GM15510 (cell line): Measurements from ENCODE around the gene TTPAL.

Experiments used
- POLR2A ChIP-seq: IDR thresholded peaks from 3 replicates; pipeline ENCODE4 v1.6.1; 2011; ENCODE audit warnings: borderline replicate concordance; ENCODE audit not compliant: insufficient read length; ENCODE audit errors: extremely low read depth

TTPAL gene

DNA sequence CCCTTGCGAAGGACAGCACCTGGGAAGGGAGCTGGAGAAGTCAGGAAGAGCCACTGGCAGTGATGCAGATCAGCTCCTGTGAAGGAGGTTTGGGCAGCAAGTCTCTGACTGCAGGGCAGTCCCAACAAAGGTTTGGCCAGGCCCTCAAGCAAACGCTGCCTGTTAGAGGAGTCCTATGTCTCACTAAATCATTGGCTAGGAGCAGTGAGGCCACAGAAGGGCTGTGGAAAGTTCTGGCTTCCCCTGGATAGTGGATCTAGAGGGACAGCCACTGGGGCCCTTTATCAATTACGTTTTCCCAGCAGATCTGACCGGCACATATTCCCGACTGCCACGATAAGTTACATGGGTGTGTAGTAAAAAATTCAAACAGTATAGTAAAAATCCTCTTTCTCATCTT, 2.5 kb downstream of the TTPAL start:
- TF ChIP-seq POLR2A: no peak

DNA sequence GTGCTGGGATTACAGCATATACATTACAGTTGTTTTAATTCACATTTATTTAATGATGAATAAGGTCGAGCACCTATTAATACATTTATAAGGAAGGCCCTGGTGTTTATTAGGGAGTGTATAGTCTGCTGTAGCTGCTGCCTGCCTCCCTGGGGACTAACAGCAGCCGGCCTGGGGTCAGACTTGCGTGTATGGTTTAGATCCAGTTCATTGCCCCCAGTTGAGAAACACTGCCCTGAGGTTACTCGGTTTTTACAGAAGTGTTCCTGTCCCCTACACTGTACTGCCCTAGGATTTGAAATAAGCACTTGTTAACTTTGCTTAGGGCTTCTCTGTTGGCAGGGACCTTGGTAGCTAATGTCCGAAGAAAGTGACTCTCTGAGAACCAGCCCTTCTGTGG, 4.0 kb downstream of the TTPAL start:
- TF ChIP-seq POLR2A: no peak

DNA sequence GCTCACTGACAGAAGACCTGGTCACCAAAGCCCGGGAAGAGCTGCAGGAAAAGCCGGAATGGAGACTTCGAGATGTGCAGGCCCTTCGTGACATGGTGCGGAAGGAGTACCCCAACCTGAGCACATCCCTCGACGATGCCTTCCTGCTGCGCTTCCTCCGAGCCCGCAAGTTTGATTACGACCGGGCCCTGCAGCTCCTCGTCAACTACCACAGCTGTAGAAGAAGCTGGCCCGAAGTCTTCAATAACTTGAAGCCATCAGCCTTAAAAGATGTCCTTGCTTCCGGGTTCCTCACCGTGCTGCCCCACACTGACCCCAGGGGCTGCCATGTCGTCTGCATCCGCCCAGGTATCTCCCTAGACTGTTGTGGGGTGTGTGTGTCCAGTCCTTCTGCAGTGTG, 4.4 kb downstream of the TTPAL start:
- no peak for TF ChIP-seq POLR2A

DNA sequence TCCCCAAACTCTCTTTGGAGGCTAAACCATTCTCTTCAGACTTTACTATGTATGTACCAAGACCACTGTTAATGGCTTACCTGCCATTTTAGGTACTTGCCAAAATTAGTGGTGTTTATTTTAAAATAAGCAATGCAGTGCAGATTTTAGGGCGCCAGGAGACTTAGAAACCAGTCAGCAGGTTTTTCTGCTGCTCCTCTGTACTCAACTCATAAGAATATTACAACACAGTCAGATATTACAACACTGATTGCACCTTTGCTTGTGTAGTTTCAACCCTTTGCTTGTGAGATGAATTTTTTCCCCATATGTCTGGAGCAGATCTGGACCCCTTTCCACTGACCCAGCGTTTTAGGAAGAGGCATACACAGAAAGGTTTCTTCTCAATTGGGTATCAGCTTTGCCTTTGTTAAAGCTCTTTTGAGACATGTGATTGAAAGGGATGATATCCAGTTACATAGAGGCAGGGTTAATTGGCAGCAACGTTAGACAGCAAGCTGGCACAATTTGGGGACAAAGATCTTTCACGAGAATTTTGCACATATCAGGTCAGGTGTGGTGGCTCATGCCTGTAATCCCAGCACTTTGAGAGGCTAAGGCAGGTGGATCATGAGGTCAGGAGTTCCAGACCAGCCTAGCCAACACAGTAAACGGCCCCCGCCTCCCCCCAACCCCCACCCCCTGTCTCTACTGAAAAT, 6.2 kb downstream of the TTPAL start:
- no peak for TF ChIP-seq POLR2A

DNA sequence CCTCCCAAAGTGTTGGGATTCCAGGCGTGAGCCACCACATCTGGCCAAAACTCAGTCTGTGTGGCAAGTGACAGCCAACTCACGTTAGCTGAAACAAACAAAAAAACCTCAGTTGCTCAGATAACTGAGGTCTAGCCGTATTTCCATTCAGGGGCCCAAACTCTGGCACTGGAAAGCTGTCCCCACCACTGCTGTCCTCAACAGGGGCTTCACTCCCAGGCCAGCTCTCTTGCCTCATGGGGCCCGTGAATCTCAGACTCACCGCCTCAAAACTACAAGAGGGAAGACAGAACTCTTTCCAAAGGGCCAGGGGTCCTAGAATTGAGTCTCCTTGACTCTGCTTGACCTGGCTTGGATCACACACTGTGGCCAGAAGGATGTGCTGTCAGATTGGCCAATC, 7.4 kb downstream of the TTPAL start:
- TF ChIP-seq POLR2A: no peak

DNA sequence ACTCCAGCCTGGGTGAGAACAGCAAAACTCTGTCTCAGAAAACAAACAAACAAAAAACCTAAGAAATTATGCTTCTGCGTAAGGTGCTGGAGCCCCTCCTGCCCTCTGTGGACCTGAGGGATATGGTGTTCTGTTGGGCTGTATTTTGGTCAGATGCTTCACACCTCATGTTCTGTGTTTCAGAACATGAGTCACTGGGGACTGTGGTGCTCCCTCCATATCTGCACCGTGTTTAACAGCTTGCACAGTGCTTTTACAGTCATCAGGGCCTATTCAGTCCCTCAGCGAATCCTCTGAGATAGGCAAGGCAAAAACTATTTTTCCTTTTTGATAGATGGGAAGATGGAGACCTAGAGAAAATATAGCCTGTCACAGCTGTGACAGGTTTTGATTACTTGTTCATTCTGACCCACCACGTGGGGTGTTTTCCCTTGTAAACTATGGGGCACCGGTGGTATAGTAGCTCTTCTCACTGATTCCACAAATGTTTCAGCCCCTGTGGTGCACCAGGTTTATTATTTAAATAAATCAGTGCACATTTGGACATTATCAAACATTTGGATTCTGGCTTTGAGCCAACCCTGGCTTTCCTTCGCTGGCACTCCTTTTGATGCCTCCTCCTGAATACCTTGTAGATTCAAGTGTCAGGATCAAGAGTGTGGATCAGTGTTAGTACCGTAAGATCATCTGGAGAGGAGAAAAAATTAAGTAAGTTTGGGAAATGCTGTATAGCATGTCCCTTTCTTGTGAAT, 9.6 kb downstream of the TTPAL start:
- TF ChIP-seq POLR2A: no peak

DNA sequence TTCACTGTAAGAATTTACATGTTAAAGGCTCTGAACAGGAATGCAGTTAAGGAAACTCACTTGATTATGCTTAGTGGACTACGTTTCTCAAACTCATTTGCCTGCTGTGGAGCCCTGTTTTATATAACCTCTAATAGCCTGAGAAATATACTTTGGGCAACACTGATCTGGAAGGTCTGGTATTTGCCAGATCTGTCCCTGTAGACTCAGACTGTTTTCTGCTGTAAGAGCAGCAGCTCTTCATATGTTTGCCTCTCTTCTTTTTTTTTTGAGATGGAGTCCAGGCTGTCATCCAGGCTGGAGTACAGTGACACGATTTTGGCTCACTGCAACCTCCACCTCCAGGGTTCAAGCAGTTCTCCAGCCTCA, 10.1 kb downstream of the TTPAL start:
- TF ChIP-seq POLR2A: no peak

DNA sequence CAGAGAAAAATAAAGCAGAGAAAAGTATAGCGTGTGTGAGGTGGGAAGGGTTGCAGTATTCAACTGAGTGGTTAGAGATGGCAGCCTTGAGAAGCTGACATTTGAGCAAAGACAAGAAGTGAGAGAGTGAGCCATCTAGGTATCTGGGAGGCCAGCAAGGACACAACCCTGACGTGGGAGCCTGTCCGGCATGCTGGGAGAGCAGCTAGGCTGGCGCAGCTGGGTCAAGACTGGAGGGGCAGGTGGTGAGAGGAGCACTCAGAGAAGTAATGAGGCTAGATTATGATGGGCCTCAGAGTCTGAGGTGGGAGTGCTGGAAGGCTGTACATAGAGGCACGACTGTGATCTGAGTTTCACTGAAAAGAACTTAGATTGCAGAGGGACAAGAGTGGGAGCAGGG, 12.9 kb downstream of the TTPAL start:
- TF ChIP-seq POLR2A: no peak

DNA sequence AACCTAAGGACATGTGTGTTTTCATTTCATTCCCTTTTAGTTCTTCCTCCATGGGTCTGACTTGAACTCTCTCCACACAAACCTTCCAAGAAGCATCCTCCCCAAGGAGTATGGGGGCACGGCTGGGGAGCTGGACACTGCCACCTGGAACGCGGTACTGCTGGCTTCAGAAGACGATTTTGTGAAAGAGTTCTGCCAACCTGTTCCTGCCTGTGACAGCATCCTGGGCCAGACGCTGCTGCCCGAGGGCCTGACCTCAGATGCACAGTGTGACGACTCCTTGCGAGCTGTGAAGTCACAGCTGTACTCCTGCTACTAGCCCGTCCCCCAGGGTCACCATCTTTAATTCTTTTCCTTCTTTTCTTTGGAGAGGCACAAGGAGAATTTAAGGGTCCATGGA, 13.5 kb downstream of the TTPAL start:
- no peak for TF ChIP-seq POLR2A

DNA sequence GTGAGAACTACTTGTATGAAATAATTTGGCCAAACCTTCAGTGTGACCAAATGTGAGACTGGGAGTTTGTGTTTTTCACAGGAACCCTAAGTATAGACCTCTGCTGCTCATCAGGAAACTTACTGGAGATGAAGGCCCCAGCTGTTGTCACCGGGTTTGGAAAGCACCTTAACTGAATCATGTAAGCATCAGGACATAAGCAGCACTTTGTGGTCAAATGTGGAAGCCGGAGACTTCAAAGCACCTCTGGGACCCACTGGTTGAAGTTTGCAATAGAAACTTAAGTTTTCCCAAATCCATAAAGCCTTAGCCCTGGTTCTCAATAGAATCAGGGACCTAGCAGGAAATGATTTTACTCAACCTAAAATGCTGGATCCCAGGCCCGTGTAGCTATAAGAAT, 14.3 kb downstream of the TTPAL start:
- no peak for TF ChIP-seq POLR2A

DNA sequence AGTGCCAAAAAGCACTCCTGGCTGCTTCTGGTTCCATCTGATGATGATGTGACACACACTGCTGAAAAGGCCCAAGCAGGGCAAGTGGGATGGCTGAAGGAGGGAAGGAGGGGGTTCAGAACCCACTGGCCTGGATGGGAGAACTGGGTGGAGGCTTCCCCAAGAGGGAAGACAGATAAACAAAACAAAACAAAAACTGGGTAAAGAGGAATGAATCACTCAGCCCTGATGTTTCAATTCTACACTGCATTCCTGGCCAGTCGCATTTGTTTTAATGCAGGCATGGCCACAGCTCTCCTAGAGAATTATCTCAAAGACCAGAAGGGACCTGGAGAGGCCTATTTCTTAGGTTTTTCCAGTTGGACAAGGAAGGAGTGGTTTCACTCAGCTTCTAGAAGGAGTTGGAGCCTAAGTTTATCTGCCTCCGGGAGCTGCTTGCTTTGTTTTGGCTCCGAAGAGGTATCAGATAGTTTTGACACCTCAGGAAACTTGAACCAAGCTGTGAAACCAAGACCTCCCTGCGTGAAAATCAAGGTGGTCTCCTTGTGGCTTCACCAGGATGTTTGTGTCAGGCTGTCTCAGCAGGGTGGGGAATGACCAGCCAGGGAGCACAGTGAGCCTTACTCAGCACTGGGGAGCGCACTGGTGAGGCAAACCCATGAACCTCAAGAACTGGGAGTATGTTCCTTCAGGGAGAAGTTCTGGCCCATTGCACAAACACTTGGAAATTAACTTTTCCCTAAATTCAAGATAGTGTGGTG, 16.1 kb downstream of the TTPAL start:
- TF ChIP-seq POLR2A: no peak

DNA sequence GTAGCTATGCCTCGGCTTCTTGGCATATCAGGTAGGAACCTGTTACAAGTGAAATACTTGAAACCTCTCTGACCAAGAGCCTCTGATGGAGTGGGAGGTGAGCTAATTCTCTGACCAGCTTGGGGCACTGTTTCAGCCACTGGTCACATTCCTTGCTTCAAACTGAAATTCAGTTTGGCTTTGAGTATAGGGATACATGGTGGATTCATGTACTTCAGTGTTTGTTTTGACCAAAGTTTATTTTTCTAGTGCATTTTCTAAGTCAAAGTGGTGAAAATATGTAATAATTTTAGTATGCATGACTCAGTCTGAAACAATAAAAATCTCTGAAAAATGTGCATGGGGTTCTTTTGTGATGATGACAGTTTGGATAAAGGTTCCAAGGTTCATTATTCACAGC, 18.6 kb downstream of the TTPAL start:
- no peak for TF ChIP-seq POLR2A

DNA sequence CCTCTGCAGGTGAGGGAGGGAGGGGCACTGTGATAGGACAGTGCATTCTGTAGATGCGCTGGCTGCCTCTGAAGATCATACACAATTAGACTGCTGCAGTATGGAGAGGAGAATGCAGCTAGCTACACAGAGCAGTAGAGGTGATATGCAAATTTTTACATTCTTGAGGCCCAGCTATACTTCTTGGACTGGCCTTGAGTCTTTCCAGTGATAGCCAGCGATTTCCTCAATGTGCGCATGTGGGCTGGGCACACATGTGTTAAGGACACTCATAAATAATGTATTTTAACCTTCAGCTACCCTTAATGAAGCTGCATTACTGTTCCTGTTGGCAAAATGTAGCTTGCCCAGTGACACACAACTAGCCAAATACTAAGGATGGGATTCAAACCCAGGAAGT, 19.0 kb downstream of the TTPAL start:
- TF ChIP-seq POLR2A: no peak

DNA sequence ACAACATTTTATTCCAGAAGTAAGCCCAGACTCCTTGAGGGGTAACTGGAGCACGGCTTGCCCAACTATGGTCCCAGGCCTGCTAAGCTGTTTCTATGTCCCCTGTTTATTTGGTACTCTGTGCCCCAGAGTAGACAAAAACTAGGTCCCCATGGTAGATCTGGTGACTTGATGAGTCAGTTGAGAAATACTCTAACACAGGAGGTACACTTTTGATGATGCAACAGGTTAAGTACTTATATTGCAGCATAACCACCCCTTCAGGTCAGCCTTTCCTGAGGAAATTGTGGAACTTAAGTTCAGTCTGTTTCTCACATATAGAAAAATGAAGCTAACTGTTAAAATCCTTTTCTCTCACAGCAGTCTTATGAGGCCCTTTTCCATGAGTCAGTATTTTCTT, 19.6 kb downstream of the TTPAL start:
- no peak for TF ChIP-seq POLR2A

DNA sequence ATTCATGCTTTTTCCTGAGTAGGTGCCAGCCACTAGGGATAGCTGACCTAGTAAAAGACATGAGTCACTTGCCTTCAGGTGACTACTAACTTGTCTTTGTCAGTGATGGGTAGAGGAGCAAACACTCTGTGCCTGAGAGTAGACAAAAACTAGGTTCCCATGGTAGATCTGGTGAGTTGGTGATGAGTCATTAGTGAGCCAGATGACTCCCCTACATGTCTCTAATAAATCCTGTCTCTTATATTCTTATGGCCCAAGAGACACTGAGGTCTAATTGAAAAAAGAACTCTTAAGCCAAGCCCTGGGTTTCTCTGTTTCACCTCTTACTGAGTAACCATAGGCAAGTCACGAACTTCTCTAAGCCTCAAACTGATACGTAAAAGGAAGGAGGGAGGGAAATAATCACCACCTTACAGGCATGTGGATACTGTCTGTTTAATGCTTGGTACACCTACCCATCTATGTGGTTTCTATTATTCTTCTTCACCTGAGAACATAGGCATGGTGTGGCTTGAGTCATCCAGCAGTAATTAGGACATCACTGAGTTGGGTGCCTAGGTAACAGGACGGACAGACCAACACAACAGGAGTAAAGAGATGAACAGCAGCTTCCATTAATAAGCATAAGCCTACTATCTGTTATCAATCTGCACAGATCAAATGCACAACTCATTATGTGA, 20.3 kb downstream of the TTPAL start:
- no peak for TF ChIP-seq POLR2A
